ENCODE results near the gene LARP4.

DNA sequence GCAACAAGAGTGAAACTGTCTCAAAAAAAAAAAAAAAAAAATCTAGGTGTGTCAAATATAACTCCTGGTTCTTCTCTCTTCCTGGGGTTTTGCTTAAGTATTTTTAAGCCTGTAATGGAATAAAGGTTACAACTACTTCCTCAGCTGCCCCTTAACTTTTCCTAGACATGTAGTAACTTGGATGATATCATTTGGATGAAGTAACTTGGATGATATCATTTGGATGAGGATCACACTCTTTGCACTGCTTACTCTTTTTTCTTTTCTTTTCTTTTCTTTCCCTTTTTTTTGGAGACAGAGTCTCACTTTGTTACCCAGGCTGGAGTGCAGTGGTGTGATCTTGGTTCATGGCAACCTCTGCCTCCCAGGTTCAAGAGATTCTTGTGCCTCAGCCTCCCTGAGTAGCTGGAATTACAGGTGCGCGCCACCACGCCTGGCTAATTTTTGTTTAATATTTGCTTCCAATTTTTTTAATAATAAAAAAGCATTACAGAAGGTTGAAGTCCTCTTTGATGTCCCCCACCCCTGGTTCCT lies 3.5 kb upstream of the LARP4 start:
- TF ChIP-seq FOXP2 (optimal IDR thresholded peaks at IDR 0.05; ENCODE audit: control extremely low read depth, extremely low read length, insufficient read depth), result no peak
- no peak for TF ChIP-seq POLR2AphosphoS5 (IDR thresholded peaks at IDR 0.05; ENCODE audit: borderline replicate concordance, low read depth, low read length)
